HG02970 (cell line): ENCODE data around the gene PC.
"Not testable (repeated sequence)": the region's sequence is repeated elsewhere in the genome, so short reads cannot be mapped to it uniquely, and the experiment has no call there.

Source experiments
- ATAC-seq: cut with Tn5 transposase; IDR thresholded peaks from one replicate; pipeline ENCODE4 v1.9.1; 2021; ENCODE audit warnings: mild to moderate bottlenecking, moderate library complexity, moderate number of reproducible peaks; ENCODE audit not compliant: unreplicated experiment, low FRiP score

PC gene

DNA sequence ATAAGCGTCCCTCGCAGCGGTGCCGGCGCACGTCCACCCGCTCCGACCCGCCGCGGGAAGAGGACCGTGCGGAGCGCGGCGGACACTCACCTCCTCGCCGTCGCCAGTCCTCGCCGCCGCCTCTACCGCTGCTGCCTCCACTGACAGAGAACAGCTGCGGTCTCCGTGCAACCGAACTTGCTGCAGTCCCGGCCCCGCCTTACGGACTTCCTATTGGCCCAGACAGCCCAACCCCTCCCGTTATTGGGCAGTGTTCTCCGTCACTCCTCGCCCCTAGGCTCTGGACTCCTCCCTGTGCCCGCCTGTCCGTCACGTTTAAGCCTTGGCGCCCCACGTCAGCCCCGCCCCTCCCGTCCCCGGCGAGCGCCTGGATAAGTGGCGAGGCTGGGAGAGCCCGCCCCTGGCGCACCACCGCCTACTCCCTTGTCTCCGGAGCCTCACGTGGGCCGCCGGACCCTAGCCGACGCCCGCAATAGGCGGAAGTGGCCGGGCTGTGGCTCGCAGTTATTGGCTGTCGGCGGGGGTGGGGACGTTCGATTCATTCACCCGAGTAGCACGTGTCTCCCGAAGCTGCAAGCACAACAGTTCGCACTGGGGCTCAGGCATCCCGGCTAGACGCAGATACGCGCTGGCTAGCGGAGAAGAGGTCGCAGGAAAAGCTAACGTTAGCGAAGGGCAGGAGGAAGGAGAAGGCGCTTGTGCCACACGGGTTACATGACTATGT is at the start of gene PC:
TSS of gene PC (minus strand) at position 152 of the 724 bp plus-strand sequence. CDS start 86,224 bp downstream, outside the sequence.
- peak; percentile 88 for ATAC-seq

DNA sequence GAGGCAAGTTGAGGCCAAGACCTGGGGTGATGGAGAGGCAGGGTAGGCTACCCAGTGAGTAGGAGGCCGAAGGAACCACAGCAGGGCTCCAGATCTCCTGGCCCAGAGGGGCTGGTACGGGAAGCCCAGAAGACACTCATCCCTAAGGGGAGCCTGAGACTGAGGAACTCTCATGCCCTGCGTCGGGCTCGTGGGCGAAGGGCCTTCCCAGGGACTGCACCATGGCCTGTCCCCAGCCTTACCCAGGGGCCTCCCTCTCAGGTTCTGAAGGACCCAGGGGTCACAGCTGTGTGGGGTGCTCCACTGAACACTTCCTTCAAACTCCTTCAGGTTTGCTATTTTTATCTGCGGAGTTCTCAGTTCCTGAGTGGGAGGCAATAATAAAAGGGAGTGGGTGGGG is 48.9 kb upstream of the PC start:
- ATAC-seq, result no peak

GRCh38 chr11:67006029-67006884 is 48.1 kb upstream of the PC start:
- ATAC-seq, result no peak

DNA sequence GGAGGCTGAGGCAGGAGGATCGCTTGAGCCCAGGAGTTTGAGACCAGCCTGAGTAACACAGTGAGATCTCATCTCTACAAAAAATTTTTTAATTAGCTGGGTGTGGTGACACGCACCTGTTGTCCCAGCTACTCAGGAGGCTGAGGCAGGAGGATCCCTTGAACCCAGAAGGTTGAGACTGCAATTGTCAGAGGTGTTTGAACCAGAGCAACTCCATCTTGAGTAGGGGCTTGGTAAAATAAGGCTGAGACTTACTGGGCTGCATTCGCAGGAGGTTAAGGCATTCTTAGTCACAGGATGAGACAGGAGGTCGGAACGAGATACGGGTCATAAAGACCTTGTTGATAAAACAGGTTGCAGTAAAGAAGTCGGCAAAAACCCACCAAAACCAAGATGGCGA is 47.0 kb upstream of the PC start:
- not testable (repeated sequence) for ATAC-seq

DNA sequence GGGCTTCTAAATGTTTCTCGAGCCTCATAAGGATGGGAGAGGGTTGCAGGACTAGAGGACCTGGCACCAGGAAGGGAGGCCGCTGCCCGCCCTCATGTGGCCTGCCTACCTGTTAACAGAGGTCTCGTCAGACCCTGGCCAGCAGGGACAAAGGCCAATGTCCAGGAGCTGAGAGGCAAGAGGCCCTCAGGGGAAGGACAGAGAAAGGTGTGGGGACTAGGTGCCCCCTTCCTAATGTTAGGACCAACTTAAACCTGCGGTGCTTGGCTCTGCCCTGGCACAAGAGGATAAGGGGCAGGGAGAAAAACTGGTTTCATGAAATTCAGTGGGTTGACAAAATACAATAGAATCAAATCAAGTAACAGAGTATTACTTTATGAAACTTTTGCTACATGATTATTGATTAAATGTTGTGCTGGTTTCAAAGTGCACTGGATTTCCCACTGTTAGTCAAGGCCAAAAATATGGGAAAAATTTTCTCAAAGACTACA is 44.8 kb upstream of the PC start:
- no peak for ATAC-seq

GRCh38 chr11:67002297-67002913 is 44.2 kb upstream of the PC start:
- ATAC-seq, result no peak

DNA sequence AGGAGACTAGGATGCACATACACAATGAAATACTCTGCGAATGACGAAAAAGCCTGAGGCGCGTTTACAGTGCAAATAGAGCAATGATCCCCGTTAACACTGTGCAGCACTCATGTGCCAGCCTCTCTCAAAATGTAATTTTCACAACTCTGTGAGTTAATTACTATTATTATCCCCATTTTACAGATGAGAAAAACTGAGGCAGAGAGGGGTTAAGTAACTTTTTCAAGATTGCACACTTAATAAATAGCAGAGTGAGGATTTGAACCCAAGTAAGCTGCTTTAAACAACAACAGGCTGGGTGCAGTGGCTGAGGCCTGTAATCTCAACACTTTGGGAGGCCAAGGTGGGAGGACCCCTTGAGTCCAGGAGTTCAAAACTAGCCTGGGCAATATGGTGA is 43.1 kb upstream of the PC start:
- no peak for ATAC-seq

GRCh38 chr11:66999555-66999954 is 41.4 kb upstream of the PC start:
- no peak for ATAC-seq

- ATAC-seq, result no peak
Observed at GRCh38 chr11:66996609-66997273, 38.6 kb upstream of the PC start.

DNA sequence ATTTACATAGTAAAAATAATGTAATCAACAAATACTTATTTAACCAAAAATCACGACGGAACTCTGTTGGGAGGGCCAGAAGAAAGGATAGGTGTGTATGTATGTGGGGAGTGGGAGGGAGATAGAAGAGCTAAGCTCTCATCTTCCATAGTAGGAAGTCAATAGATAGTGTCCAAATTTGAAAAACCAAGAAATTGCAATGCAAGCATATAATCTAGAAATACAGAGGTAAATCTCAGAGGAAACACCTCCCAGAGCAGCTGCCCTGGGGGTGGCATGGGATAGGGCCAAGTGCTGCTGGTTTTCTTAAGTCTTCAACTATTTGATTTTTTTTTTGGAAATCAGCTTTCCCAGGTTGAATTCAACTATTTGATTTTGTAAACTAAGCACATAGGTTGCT is 33.9 kb upstream of the PC start:
- ATAC-seq, result no peak

GRCh38 chr11:66989360-66989759 is 31.2 kb upstream of the PC start:
- ATAC-seq, result not testable (repeated sequence)

- ATAC-seq, result not testable (repeated sequence)
Observed at GRCh38 chr11:66988741-66989140, 30.6 kb upstream of the PC start.

DNA sequence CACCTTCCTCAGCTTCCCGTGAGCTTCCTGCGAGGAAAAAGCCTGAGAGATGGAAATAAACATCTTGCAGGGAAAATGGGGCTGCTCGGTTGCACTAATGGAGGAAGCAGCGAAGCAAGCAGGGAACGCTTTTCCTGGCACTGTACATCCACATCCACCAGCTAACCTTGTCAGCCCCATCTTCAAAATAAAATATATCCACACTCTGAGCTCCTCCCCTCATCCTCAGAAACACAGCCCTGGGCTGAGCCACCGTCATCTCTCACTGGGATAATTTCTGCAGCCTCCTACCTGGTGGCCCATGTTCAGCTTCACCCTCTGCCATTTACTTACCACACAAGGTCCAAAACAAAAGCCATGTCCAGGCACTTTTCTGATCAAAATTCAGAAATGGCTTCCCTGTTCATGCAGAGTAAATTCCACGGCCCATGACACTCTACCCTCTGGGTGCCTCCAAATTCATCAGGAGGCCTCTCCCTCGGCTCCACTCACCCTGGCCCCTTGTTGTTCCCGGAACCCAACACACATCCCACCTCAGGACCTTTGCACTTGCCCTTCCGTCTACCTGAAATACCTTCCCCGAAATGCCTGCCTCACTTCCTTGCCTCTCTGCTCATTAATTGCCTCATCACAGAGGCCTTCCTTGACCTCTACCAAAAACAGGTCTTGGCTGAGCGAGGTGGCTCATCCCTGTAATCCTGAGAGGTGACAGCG is 29.9 kb upstream of the PC start:
- ATAC-seq, result no peak

GRCh38 chr11:66987158-66987620 is 29.0 kb upstream of the PC start:
- no peak for ATAC-seq

DNA sequence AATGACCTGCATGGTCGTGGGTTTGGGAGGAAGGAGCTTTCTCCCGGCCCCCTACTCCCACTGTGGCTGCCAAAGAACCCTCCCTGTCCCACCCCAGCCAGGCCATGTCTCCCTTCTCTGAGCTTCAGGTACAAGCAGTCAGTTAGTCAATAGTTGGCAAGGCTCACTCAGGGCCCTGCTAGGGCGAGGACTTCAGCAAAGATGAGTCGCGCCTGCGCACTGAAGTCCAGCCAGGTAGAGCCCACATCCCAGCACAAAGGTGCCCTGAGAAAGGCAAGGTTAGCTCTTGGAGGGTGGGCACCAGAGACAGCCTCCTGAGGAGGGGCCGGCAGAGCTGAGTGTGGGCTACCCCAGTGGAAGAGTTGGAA is 28.0 kb upstream of the PC start:
- no peak for ATAC-seq

DNA sequence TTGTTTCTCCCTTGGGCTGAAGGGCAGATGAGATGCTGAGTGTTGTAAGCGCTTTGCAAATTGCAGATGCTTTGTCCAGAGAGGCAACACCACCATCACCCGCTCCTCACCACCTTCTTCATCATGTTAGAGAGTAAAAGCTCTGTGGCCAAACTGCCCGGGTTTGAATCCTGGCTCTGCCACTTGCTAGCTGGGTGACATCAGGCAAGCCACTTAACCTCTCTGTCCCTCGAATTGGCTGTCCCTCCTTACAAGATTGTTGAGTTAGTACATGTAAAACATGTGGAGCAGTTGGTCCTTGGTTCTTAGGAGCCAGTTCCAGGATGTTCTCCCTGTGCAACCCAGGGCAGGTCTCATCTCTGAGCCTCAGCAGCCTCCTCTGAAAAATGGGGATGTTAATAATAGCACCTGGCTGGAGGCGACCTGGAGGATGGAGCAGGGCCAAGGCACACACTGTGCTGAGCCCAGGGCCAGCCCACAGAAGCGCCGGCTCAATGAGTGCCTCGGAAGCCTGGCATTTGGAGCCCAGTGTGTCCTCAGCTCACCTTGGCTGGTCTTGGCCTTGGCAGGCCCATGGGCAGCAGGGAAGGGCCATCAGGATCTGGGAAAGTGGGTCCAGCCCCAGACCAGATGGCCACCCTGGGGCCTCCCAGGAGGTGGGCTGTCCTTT is 27.5 kb upstream of the PC start:
- no peak for ATAC-seq

GRCh38 chr11:66983275-66983924 is 25.2 kb upstream of the PC start:
- no peak for ATAC-seq

GRCh38 chr11:66981976-66982578 is 23.9 kb upstream of the PC start:
- ATAC-seq, result no peak
